ENCODE measurements around the gene FLT3. TPM values are rescaled to one million over a fixed set of nuclear protein-coding genes. Genes with fewer than 3 reads are reported as not detected.
"Not testable (repeated sequence)": the region's sequence is repeated elsewhere in the genome, so short reads cannot be mapped to it uniquely, and the experiment has no call there.

The FLT3 gene
- total and polyA plus RNA-seq, 8 donors: 2.3 to 4.0 (median 3.3) TPM

GRCh38 chr13:28010046-28010445 is 90.3 kb downstream of the FLT3 start:
- DNase-seq (no peak), FAIRE-seq (no peak), ATAC-seq (no peak)
- intact Hi-C loops (cut with DNase I): no loop called here
- 70 to 75% methylated on average over 5 of the region's 5 CpGs for WGBS, 2 donors
- no peak for TF ChIP-seq CTCF (IDR thresholded peaks at IDR 0.05)
- no peaks in the 10 kb centered on the region for H3K36me3 ChIP-seq
- H3K27me3 ChIP-seq: no peaks in the 10 kb centered on the region
- no peak overlapping the region for H3K27ac ChIP-seq
- no peaks in the 10 kb centered on the region for H3K4me1 ChIP-seq
- H3K9me3 ChIP-seq: no peaks in the 10 kb centered on the region
- no peak overlapping the region for H3K4me3 ChIP-seq

DNA sequence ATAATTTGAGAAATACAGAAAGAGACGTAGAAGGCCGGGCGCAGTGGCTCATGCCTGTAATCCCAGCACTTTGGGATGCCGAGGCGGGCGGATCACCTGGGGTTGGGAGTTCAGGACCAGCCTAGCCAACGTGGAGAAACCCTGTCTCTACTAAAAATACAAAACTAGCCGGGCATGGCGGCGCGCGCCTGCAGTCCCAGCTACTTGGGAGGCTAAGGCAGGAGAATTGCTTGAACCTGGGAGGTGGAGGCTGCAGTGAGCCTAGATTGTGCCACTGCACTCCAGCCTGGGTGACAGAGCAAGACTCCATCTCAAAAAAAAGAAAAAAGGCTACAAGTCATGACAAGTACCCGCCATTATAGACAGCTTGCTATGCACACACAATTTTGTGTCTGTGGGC is 95.4 kb downstream of the FLT3 start:
- DNase-seq: not testable (repeated sequence)

GRCh38 chr13:28002886-28003698 is 97.3 kb downstream of the FLT3 start:
- ATAC-seq (no peak), DNase-seq (no peak), FAIRE-seq (no peak)
- H3K36me3 ChIP-seq: no peaks in the 10 kb centered on the region
- no peaks in the 10 kb centered on the region for H3K4me1 ChIP-seq
- WGBS, 2 donors: 75 to 82% methylated on average over 6 of the region's 6 CpGs
- no peaks in the 10 kb centered on the region for H3K9me3 ChIP-seq
- no peak overlapping the region for H3K27ac ChIP-seq
- H3K4me3 ChIP-seq: no peak overlapping the region
- TF ChIP-seq CTCF (IDR thresholded peaks at IDR 0.05): no peak
- no peaks in the 10 kb centered on the region for H3K27me3 ChIP-seq
- intact Hi-C loops (cut with DNase I): no loop called here

More for the DNA sequence above, 95.4 kb downstream of the FLT3 start:
- H3K36me3 ChIP-seq; H3K4me1 ChIP-seq; H3K27ac ChIP-seq; intact Hi-C loops (cut with DNase I); FAIRE-seq; H3K9me3 ChIP-seq; ATAC-seq; H3K27me3 ChIP-seq; H3K4me3 ChIP-seq: not testable (repeated sequence)
- WGBS, 2 donors: 93 to 94% methylated on average over 13 of the region's 13 CpGs

GRCh38 chr13:28001837-28002473 is 98.4 kb downstream of the FLT3 start:
- no peak for TF ChIP-seq CTCF (IDR thresholded peaks at IDR 0.05)
- ATAC-seq: no peak
- no peak for FAIRE-seq

GRCh38 chr13:28001049-28001448 is 99.3 kb downstream of the FLT3 start:
- no peaks in the 10 kb centered on the region for H3K27me3 ChIP-seq
- H3K4me3 ChIP-seq: no peak overlapping the region
- H3K9me3 ChIP-seq: no peaks in the 10 kb centered on the region
- no peaks in the 10 kb centered on the region for H3K4me1 ChIP-seq
- no peak overlapping the region for H3K27ac ChIP-seq
- DNase-seq: peak in 1 of 6 donors; percentile 65
- no peaks in the 10 kb centered on the region for H3K36me3 ChIP-seq
- ATAC-seq: no peak
- no peak for FAIRE-seq
- intact Hi-C loops (cut with DNase I): no loop called here
- no peak for TF ChIP-seq CTCF (IDR thresholded peaks at IDR 0.05)
- 88 to 93% methylated on average over 11 of the region's 11 CpGs for WGBS, 2 donors

More at GRCh38 chr13:28001837-28002473, 98.4 kb downstream of the FLT3 start:
- Histone ChIP-seq H3K36me3 (no peaks in the 10 kb centered on the region), H3K4me1 (no peaks in the 10 kb centered on the region), H3K27ac (no peak overlapping the region), H3K27me3 (no peaks in the 10 kb centered on the region), H3K9me3 (no peaks in the 10 kb centered on the region), H3K4me3 (no peak overlapping the region)
- DNase-seq: peak in 1 of 6 donors; percentile 59
- intact Hi-C loops (cut with DNase I): no loop called here
- WGBS, 2 donors: 84 to 91% methylated on average over 20 of the region's 20 CpGs

Data from pancreas (tissue), 10 donors.